CD4-positive, alpha-beta T cell treated with Interleukin-21 for 1 hour (primary cell): ENCODE results near the gene ANKRD23.
A peak's percentile ranks its signal among the peaks of the same experiment; 100 is the strongest.
"Not testable (repeated sequence)": the region's sequence is repeated elsewhere in the genome, so short reads cannot be mapped to it uniquely, and the experiment has no call there.

Source experiments
- DNase-seq: peaks from one replicate; pipeline ENCODE4 v3.0.0-alpha.2; 2020

ANKRD23 gene

DNA sequence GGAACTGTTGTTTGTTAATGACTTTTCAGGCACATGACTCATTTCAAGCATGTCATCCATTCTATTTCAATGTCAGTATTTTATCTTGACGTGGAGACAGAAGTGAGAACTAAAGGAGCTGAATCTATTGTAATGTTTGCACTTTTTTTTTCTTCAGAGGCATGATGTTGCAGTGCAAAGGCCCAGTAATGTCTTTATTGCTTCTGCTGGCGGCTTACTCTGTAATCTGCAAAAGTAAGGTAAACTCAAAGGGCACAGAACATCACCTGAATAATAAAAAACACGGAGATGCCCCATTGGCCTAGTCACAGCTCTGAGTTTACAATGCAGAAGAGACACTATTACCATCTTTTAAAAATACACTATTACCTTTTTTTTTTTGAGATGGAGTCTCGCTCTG is 30.2 kb downstream of the ANKRD23 start:
- DNase-seq: no peak

DNA sequence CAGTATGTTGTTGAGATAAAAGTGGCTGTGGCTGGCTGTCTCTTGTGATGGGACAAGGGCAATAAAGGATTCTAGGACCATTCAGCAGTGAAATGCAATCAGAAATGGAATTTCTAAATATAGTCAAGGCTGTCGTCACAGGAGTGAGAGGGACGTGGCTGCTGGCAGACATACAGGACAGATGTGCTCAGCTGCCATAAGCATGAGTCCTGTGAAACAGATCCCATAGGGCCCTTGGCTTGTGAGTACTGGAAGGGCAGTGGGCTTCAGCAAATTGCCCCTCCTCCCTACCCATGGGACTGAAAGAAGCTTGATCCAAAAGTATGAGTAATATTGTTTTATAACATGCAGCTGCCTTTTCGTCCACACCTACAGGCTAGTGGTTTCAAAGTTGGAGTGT is 31.9 kb downstream of the ANKRD23 start:
- no peak for DNase-seq

DNA sequence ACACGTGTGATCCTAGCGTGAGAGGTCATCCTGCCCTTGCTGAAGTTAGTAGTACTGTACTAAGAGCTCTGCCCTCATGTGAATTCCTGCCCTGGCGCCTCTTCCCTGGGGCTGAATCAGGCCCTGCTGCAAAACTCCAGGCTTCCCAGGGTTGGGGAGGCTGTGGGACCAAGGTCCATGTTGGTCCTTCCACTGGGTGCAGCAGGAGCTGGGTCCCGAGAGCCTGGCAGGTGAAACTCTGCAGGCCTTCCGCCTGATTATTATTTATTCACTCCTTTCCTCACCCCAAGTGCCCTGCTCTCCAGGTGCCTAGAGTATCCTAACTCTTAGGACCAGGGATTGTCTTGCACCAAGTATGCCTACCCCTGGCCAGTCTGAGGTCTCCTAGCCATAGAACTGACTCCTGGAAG is 33.0 kb downstream of the ANKRD23 start:
- no peak for DNase-seq

DNA sequence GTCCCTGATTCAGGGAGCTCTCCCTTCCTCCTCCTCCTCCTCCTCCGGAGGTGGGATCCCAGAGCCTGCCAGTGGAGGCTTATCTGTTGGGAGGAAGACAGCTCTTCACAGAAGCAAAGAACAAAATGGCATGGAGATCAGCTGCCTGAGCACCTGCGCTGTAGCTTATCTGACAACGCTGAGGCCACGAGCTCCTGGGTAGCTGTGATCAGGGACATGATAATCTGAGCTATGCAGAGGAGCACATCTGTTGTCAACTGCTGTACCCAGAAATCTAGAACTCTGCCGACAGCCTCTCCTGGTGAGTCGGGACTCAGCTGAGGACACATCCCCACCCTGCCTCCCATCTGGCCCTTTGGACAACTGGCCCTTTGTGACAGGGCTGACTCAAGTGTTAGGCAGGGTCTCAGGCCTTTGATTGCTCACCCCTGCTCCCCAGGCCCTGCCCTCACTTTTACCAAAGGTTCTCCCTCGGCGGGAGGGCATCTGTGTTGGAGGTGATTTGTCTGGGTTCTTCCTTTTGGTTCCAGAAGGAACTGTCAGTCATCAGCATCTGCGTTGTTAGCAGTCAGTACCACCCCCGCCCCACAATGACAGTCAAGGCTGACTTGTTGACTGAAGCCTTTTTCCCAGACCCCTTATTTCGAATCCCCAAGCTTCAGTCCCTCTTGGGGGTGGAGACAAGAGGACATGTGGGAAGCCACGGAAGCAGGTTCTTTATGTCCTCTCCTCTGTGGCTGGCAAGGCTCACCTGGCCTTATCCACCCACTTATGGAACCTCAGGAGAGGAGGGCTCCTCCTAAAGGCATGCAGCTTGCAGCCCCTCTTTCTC is 33.7 kb downstream of the ANKRD23 start:
- DNase-seq: no peak

DNA sequence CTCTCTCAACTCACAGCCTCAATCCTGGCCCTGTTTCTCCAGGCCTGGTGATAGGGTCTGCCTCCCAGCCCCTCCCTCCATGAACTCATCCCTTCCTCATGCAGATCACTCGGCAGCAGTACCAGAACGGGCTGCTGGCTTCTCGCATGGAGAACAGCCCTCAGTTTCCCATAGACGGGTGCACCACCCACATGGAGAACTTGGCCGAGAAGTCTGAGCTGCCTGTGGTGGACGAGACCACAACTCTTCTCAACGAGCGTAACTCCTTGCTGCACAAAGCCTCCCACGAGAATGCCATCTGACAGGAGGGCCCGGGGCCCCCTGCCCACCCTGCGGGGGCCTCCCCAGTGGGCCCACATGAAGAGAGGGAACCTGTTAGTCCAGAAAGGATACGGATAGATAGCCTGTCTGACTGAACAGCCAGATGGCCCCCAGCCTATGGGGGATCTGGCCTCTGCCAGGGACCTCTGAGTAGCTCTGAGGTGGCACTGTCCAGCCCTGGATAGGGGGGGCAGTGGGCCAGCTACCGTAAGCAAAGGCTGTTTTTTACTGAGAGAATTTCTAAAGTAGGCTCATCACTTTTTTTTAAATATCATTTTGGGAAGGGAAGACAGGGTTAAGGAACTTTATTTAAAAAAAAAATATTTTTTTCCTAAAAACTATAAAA is 34.5 kb downstream of the ANKRD23 start:
- no peak for DNase-seq

DNA sequence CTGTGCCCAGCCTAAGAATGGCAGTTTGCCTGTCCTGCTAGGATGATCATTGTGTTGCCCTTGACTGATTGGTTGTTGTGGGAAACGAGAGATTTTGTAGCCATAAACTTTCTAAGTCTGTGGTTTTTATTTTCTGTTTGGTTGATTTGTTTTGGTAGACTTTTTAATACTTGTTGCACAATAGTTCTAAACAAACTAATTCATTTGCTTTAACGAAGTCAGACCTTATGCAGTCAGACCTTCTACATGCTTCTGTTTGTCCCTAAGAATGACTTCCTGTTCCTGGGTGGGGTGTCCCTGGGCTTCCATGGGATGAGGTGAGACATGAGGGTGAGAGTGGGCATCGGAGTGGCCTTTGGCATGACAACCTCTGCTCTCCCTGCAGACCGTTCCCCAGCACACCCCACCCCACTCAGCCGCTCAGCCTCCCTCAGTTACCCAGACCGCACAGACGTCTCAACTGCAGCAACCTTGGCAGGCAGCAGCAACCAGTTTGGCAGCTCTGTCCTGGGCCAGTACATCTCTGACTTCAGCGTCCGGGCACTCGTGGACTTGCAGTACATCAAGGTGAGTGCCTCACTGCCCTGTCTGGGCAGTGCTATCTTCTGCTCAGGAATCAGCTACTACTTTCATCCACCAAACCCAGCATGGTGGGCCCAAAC is 35.5 kb downstream of the ANKRD23 start:
- DNase-seq: no peak

DNA sequence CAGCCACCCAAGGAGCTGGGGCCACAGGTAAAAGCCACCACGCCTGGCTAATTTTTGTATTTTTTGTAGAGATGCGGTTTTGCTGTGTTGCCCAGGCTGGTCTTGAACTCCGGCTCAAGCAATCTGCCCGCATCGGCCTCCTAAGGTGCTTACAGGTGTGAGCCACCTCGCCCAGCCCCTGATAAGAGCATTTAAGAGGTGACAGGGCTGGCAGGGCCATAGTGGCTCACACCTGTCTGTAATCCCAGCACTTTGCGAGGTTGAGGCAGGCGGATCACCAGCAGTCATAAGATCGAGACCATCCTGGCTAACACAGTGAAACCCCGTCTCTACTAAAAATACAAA is 36.7 kb downstream of the ANKRD23 start:
- DNase-seq: no peak

DNA sequence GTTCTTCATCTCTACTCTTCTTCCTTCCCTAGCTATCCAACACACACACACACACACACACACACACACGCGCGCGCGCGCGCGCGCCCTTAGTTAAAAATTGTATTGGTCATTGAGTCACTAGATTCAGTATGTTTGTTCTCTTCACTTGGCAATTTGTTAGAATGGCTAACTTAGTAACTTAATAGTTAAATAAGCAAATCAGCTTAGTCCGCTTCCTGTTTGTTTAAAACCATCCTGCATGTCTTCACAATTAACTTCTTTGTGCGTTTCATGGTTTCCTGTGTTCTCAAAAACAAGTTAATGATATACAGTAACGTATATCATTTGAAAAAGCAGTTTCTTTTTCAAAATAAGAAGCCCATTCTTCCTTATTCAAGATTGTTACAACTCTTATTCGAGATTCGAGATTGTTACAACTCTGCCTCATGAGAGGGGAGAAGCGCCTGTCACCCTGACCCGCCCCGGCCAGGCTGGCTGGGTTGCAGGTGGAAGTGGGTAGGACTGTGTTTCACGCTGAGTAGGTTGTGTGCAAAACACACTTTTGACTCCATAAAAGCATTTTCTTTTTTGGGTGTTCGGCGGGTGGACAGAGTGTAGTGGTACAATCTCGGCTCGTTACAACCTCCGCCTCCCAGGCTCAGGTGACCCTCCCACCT is 37.2 kb downstream of the ANKRD23 start:
- peak; percentile 47 for DNase-seq

DNA sequence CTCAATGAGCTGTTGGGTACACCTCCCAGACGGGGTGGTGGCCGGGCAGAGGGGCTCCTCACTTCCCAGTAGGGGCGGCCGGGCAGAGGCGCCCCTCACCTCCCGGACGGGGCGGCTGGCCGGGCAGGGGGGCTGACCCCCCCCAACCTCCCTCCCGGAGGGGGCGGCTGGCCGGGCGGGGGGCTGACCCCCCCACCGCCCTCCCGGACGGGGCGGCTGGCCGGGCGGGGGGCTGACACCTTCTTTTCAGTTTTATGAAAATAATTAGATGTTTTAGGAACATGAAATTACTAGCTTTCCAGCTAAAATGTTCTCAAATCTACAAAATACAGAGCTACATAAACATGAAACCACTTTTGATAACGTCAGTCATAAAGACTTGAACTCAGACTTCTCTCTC is 37.9 kb downstream of the ANKRD23 start:
- DNase-seq: not testable (repeated sequence)

DNA sequence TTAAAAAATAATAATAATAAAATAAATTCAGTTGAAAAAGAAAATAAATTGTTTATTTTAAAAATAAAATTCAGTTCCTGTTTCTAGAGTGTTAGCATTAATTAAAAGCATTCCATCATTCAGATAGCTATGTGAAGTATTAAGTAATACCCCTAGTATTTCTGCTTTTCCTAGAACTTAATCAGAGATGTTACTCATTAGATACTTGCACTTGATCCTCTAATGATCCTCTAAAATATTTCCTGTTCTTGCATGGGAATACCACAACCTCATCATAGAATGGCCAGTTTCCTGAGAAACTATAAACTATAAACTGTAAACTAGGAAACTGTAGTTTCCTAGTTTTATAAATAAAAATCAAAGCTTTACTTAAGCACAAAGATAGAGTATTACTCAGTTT is 38.8 kb downstream of the ANKRD23 start:
- no peak for DNase-seq

DNA sequence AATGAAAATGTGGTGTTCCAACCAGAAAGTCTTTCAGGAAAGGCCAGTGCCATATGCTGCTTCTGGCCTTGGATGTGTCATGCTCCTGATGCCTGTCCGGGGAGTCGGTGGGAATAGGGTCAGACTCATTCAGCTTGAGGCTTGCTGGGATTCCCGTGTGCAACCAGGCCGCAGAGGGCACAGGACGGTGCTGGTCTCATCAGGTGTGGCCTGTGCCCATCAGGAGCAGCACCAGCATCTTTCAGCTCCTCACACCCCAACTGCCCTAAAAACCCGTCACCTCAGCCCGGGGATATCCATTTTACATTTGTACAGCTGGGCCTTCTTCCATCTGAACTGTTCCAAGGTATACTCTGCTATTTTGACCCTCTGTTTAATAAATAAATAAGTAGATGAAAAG is 41.1 kb downstream of the ANKRD23 start:
- no peak for DNase-seq

DNA sequence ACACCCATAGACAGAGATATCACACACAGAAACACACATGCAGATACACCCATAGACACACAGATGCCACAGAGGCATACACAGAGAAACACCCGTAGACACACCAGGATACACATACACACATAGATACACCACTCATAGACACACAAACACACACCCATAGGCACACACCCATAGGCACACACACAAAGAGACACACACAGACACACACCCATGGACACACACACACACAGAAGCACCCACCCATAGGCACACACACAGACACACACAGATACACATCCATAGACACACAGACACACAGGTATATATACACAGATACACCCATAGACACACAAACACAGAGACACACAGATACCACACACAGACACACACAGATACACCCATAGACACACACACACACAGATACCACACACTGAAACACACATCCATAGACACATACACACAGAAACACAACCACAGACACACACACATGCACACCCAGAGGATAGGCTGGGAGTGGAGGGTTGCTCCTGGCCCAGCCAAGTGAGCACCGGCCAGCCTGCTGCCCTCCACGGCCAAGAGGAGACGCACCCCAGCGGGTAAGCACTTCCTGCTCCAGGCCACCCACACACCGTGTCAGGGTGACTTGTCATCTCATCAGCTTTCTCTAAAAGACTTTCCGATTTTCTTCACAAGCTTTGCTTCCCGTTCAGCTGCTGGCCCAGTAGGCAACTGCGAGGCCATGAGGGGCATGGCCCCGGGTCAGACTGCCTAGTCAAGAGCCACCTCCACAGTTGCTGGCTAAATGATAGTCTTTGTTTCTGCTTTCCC is 41.8 kb downstream of the ANKRD23 start:
- peak; percentile 30 for DNase-seq

DNA sequence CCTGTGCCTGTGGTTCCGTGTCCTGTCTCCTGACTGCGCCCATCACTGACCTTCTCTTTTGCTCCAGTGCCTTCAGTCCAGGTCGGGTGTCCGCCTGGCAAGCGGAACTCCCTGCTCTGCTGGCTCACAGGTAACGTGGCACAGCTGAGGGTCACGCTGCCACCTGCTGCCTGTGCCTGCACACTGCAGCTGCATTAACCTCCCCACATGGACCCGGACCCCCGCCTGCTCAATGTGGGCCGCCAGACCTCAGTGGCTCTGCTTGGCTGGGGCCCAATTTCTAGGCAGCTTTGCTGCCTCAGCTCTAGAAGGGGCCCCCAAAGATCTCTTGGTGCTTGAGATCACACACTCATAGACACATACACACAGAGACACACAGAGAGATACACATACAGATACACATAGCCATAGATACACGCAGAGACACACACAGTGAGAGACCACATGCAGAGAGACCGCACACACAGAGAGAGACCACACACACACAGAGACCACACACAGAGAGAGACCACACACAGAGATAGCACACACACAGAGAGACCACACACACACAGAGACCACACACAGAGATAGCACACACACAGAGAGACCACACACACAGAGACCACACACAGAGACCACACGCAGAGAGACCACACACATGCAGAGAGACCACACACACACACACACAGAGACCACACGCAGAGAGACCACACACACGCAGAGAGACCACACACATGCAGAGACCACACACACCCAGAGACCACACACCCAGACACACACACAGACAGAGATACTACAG is 42.6 kb downstream of the ANKRD23 start:
- peak; percentile 75 for DNase-seq

DNA sequence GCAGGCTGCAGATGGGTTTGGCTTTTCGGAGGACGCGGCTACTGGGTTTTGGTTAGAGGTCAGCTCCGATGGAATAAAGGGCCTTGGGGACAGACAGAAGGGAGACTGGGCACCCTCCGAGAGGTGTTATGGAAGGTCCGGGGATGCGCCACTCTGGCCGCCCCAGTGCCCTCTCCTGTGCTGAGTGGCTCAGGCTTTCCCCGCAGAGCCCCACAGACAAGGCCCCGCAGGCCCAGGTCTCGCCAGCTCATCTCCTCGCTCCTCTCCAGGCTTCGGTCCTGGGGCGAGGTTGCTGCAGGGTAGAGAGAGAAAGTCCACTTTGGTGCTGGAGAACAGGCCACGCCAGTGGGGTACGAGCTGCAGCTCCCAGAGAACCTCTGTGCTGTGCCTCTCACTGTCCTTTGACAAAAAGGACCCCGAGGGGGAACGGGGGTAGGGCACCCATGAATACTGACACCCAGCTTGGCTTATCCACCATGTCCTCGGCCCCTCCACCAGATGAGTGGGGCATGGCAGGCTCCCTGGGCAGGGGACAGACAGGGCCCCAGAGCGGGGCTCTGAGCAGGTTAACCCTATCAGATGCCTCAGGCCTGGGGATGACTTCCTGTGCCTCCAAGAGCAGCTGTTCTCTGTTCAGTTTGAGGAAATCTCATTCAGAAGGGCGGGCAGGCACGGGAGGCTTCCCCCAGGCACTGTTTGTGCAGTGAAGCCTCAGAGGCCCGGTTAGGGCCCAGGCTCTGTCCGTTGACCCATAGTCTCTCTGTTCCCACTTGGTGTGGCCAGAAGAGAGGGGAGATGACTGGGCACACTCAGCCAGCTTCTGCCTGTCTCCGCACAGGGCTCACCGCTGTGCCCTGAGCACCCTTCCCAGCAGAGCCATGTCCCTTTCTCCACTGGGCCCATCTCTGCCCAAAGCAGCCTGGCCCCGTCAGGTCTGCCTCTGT is 43.5 kb downstream of the ANKRD23 start:
- DNase-seq: no peak

DNA sequence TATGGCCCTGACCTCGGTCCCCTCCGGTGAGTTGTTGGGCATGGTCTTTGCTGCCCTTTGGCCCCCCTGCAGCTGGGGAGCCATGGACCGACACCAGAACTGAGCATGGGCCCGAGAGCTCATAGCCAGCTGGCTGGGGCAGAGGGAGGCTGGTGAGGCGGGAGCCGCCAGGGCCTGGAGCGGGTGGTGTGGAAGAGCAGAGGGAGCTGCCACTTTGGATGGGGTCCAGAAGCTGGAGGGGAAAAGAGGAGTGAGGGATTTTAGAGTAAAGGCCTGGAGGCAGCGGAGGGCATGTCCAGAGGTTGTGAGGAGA is 44.2 kb downstream of the ANKRD23 start:
- DNase-seq: no peak

DNA sequence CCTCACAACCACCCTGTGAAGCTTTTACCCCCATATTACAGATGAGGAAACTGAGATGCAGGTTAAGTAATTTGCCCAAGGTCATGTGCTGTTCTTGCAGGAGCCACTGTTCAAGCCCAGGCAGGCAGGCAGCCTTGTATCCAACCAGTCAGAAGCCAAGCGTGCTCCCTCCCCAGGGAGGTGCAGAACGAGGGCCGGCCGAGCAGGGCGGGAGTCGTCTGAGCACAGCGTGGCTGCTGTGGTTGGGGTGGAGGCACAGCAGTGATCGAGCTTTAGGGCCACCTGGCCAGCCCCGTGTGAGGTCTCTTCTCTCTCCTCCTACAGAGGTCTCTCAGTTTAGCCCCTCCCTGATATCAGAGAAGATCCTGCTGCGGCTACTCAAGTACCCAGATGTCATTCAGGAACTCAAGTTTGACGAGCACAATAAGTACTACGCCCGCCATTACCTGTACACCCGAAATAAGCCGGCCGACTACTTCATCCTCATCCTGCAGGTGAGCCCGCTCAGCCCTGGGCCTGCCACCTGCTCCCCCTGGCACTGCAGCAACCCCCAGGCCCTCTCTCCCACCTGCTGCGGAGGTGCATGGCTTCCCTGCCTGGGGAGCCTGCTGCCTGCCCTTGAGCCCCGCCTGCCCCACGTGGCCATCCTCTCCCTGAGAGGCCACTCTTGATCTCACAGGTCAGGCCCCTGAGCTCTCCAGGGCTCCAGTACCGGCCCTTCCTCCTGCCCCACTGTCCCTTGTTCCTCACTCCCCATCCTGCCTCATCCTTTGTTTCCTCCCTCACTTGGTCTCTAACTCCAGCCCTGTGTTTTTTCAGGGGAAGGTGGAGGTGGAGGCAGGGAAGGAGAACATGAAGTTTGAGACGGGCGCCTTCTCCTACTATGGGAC is 44.8 kb downstream of the ANKRD23 start:
- no peak for DNase-seq

DNA sequence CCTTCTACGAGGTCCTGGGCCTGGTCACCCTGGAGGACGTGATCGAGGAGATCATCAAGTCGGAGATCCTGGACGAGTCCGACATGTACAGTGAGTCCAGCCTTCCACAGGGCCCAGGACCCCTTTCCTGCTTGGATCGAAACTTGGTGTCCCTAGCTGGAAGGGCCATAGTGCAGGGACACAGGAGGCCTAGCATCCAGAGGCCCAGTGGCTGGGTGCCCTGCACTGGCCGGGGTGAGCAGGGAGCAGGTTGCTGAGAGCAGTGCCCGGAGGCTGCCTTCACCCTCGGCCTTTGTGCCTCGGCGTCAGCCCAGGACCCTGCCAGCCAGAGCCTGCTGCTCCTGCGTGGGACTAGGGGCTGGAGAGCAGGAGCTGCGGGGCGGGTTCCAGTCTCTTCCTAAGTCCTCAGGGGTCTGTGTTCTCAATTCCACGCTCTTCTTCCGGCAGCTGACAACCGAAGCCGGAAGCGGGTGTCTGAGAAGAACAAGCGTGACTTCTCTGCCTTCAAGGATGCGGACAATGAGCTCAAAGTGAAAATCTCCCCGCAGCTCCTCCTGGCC is 46.7 kb downstream of the ANKRD23 start:
- DNase-seq: no peak

DNA sequence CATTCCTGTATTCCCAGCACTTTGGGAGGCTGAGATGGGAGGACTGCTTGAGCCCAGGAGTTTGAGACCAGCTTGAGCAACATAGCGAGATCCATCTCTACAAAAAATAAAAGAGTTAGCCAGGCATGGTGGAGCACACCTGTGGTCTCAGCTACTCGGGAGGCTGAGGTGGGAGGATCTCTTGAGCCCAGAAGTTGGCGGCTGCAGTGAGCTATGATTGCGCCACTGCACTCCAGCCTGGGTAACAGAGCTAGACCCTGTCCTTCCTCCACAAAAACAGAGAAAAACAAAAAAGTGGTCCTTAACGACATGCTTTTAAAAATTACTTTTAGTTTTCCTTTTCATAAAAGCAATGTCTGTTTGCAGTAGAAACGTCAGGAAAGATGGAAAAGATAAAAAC is 47.3 kb downstream of the ANKRD23 start:
- not testable (repeated sequence) for DNase-seq

DNA sequence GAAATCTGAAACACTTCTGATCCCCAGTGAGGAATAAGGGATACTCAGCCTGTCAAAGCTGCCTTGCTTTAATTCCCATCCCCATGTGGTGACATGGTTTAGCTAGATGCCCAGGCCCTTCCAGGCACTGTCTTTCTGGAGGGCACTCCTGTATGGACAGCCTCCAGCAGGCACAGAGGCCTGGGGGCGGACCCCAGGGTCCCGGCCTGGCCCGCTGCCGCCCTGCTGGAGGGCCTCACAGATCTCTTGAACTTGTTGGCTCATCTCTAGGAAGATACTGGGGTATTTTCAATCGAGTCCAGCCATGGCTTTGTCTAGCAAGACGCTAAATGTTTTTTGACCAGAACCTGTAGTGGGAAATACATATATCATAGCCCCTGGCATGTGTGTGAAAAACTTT is 48.7 kb downstream of the ANKRD23 start:
- DNase-seq: no peak
